Fibroblast of lung (primary cell): Measurements from ENCODE around the gene GALP.

Experiments
- CTCF ChIP-seq, 2 donors: IDR thresholded peaks in 1 of 2; conservative IDR thresholded peaks in 1 of 2; 1 replicate in 1 of 2; 2 replicates in 1 of 2; pipeline ENCODE4 v1.5.1; 2011 to 2012; ENCODE audit warnings: low read length in 2 of 2, control low read depth in 1 of 2, inconsistent platforms in 1 of 2, low read depth in 1 of 2, mild to moderate bottlenecking in 1 of 2
- EZH2 ChIP-seq: IDR thresholded peaks from 2 replicates; pipeline ENCODE4 v1.5.1; 2012; ENCODE audit warnings: low read length, control low read depth, mild to moderate bottlenecking; ENCODE audit errors: missing control alignments

- TF ChIP-seq EZH2 (no peak), CTCF (conservative IDR thresholded peaks at IDR 0.05 in 1 of 2, IDR thresholded peaks at IDR 0.05 in 1 of 2; ENCODE audit: low read depth in 1 of 2, low read length in 2 of 2) (no peak)
Observed at GRCh38 chr19:56163097-56163496, 12.7 kb upstream of the GALP start.
